Bronchial epithelial cell (primary cell): ENCODE data around the gene OMG. TPM values are rescaled to one million over a fixed set of nuclear protein-coding genes. Genes with fewer than 3 reads are reported as not detected.

Experiments
- DNase-seq: peaks from one replicate; pipeline ENCODE4 v3.0.0-alpha.2; 2010; ENCODE audit warnings: low read depth
- FAIRE-seq: peaks from 2 replicates; lab custom pipeline; 2011; peaks lifted over from hg19 to GRCh38; lab: Jason Lieb, UNC
- H3K27me3 ChIP-seq: 2 replicates; pipeline ENCODE4 v1.5.1; 2011; ENCODE audit warnings: low read length; ENCODE audit not compliant: control insufficient read depth, insufficient read depth
- H3K36me3 ChIP-seq: 2 replicates; pipeline ENCODE4 v1.5.1; 2011; ENCODE audit warnings: low read length; ENCODE audit not compliant: control insufficient read depth, insufficient read depth
- H3K4me3 ChIP-seq: 2 replicates; pipeline ENCODE4 v1.5.1; 2011; ENCODE audit warnings: mild to moderate bottlenecking, low read depth, low read length, control low read depth
- total RNA-seq: library from RNA; depleted of rRNA; stranded (reverse); fragments of >200 nt; gene quantifications from 2 replicates; pipeline ENCODE4 v1.2.1, GENCODE V29; 2014
- TF ChIP-seq, protein P1 (sequence below): IDR thresholded peaks from 2 replicates; pipeline ENCODE4 v1.5.1; 2011; ENCODE audit warnings: mild to moderate bottlenecking, moderate library complexity, low read length, control low read depth, inconsistent platforms; ENCODE audit not compliant: insufficient read depth, severe bottlenecking

Gene OMG
- total RNA-seq, 1 donor from 2014 or later, result not detected

DNA sequence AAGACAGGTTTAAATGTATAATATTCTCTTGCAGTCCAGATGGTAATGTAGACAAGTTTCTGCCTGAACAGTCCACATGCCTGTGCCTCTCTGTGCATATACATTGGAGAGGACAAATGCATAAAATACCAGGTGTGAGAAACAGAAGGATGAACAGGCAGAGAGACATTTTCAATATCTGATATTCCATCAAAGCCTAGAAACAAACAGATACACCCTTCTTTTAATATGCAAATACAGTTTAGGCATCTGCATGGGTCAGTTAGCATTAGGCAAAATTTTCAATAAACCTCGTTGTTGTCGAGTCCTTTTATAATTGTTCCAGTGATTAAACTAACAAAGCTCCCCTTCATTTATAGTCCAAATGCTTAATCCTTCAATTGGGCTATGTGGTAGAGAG is 897 bp downstream of the OMG start:
- DNase-seq (no peak), FAIRE-seq (no peak)
- no peaks in the 10 kb centered on the region for H3K27me3 ChIP-seq
- no peak overlapping the region for H3K4me3 ChIP-seq
- TF ChIP-seq, protein P1, sequence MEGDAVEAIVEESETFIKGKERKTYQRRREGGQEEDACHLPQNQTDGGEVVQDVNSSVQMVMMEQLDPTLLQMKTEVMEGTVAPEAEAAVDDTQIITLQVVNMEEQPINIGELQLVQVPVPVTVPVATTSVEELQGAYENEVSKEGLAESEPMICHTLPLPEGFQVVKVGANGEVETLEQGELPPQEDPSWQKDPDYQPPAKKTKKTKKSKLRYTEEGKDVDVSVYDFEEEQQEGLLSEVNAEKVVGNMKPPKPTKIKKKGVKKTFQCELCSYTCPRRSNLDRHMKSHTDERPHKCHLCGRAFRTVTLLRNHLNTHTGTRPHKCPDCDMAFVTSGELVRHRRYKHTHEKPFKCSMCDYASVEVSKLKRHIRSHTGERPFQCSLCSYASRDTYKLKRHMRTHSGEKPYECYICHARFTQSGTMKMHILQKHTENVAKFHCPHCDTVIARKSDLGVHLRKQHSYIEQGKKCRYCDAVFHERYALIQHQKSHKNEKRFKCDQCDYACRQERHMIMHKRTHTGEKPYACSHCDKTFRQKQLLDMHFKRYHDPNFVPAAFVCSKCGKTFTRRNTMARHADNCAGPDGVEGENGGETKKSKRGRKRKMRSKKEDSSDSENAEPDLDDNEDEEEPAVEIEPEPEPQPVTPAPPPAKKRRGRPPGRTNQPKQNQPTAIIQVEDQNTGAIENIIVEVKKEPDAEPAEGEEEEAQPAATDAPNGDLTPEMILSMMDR, result no peak
- no peaks in the 10 kb centered on the region for H3K36me3 ChIP-seq

DNA sequence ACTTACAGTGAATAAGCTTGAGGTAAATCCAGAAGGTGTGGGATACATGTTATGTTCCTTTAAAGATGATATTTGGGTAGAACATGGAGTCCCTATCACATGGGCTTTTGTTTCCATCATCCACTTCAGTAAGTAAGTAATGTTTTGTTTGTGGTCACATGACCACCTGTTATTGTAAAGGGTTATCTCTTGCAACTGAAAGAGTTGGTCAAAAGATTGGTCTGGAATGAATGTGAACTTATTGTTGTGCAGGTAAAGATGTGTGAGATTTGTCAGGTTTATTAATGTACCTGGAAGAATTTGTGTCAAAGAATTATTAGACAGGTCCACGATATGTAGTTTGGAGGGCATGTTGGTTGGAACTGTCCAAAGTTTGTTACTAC is 1.6 kb downstream of the OMG start:
- Histone ChIP-seq H3K27me3 (no peaks in the 10 kb centered on the region), H3K4me3 (no peak overlapping the region), H3K36me3 (no peaks in the 10 kb centered on the region)
- TF ChIP-seq, protein P1, result no peak
- DNase-seq (no peak), FAIRE-seq (no peak)

DNA sequence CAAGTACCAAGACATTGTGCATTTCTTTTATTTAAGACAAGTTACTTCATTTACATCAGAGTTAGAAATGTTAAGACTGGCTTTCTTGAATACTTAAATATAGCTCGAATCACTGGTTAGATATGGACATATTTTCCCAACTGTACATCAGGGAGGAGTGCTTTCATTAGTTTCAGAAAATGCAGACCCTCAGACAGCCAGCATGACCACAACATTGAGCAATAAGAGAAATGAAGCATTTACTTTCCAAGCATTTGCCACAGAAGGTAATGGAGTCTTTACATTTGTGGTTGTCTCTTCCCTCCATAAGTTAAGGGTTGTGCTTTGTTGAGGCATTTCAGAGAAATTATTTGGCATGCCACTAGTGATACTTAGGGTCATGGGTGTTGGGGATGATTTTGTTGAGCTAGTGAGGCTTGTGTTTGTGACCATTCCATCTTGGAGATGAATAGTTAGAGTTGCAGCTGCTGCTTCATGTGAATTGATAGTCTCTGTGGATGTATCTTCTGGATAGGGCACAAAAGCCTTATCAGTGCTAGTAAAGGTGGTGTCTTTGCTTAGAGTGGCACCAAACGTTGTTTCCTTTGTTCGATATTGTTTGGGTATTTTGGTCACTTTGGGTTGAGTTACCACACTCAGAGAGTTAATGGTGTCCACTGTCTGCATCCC is 2.1 kb downstream of the OMG start:
- FAIRE-seq, result no peak
- H3K27me3 ChIP-seq, result no peaks in the 10 kb centered on the region
- peaks cover 2% of the 10 kb centered on the region for H3K36me3 ChIP-seq
- H3K4me3 ChIP-seq, result no peak overlapping the region
- DNase-seq, result no peak
- TF ChIP-seq, protein P1, result no peak

DNA sequence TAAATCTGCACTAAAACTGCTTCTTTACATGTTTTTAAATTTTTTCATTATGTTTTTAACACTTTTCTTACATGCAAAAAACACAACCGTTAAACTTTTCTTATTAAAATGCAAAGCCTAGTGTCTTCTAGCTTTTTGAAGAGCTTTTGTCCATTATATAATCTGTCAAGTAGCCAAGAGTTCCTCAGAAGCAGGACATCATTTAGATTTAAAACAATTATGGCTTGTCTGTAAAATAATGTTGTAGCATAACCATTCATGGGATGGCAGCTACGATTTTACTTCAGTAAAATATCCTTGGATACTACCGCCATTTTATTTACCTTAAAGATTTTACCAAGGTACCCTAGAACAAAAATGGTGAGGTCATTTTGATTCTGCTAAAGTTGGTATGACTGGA is 2.8 kb downstream of the OMG start:
- TF ChIP-seq, protein P1, result no peak
- FAIRE-seq (no peak), DNase-seq (no peak)
- no peak overlapping the region for H3K4me3 ChIP-seq
- H3K27me3 ChIP-seq, result no peaks in the 10 kb centered on the region
- peaks cover 2% of the 10 kb centered on the region for H3K36me3 ChIP-seq

DNA sequence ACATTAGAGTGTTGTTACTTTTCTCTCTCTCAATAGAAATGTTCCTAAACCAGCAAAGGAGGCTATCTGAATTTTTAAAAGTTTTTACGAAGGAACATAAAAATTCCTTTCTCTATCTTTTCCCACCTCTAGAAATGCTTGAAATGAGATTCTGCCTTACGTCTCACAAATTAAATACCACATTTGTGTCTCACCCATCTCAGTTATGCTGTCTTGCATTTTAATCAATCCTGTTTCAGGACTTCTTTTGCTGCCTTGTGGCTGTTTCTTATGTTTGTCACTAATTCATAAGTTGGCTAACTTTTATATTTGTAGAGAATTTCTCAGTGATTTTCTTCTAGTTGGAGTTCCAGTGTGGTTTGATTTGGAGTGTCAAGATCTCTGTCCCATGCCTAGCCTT is 3.5 kb downstream of the OMG start:
- DNase-seq, result no peak
- Histone ChIP-seq H3K36me3 (peaks cover 2% of the 10 kb centered on the region), H3K27me3 (no peaks in the 10 kb centered on the region), H3K4me3 (no peak overlapping the region)
- FAIRE-seq, result no peak
- TF ChIP-seq, protein P1, result no peak

DNA sequence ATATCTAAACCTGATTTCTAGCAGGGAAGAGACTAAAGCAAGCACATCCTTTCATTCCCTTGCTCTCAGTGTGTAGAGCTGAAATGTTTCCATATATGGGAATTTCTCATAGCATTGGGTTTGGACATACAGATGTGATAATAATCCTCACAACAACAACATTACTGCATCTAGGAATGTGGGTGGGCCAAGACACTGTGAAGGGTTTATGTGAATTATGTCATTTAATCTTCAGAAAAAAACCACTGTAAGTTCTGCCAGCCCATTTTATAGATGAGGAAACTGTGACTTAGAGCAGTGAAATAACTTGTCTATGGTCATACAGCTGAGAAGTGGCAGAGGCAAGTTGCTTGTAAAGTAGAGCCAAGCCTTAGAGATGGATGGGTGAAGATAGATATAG is 5.2 kb downstream of the OMG start:
- H3K27me3 ChIP-seq, result no peaks in the 10 kb centered on the region
- FAIRE-seq (no peak), DNase-seq (no peak)
- H3K36me3 ChIP-seq, result peaks cover 2% of the 10 kb centered on the region
- no peak overlapping the region for H3K4me3 ChIP-seq
- TF ChIP-seq, protein P1, result no peak
